Hippocampal formation (tissue), 2 donors: ENCODE results near the gene KRTAP10-6.
"Not testable (repeated sequence)": the region's sequence is repeated elsewhere in the genome, so short reads cannot be mapped to it uniquely, and the experiment has no call there.

ENCODE experiments used
- DNase-seq, 2 donors: peaks; one replicate each; lab custom pipeline; 2025; lab: John Stamatoyannopoulos, UW

The KRTAP10-6 gene

GRCh38 chr21:44557491-44558328, 34.6 kb downstream of the KRTAP10-6 start:
- DNase-seq, result no peak

- DNase-seq, result no peak
These were observed 35.4 kb downstream of the KRTAP10-6 start for GRCh38 chr21:44556879-44557278.

GRCh38 chr21:44555200-44555875, 37.0 kb downstream of the KRTAP10-6 start:
- DNase-seq, result no peak

GRCh38 chr21:44552681-44553080, 39.6 kb downstream of the KRTAP10-6 start:
- no peak for DNase-seq

GRCh38 chr21:44552136-44552535, 40.2 kb downstream of the KRTAP10-6 start:
- no peak for DNase-seq

GRCh38 chr21:44551340-44551961, 40.9 kb downstream of the KRTAP10-6 start, which contains the start of gene KRTAP10-2:
Gene KRTAP10-2, minus strand, starts transcription at chr21:44551505. Its CDS starts 47 bp downstream, at chr21:44551458.
- DNase-seq, result no peak

GRCh38 chr21:44550807-44551206, 41.5 kb downstream of the KRTAP10-6 start:
- no peak for DNase-seq

- DNase-seq, result not testable (repeated sequence)
These were observed 42.0 kb downstream of the KRTAP10-6 start for GRCh38 chr21:44550285-44550684.

- no peak for DNase-seq
These were observed 42.6 kb downstream of the KRTAP10-6 start for GRCh38 chr21:44549525-44550211.

- no peak for DNase-seq
These were observed 43.4 kb downstream of the KRTAP10-6 start for GRCh38 chr21:44548922-44549321.

- no peak for DNase-seq
These were observed 43.9 kb downstream of the KRTAP10-6 start for GRCh38 chr21:44548381-44548780.

GRCh38 chr21:44547656-44548331, 44.5 kb downstream of the KRTAP10-6 start:
- no peak for DNase-seq

GRCh38 chr21:44544566-44544965, 47.7 kb downstream of the KRTAP10-6 start:
- DNase-seq, result no peak

GRCh38 chr21:44542716-44543115, 49.6 kb downstream of the KRTAP10-6 start:
- no peak for DNase-seq
